Measurements from ENCODE around the gene LHFPL6.

The LHFPL6 gene

GRCh38 chr13:39509616-39510315, 93.2 kb downstream of the LHFPL6 start:
- no peak for DNase-seq

DNA sequence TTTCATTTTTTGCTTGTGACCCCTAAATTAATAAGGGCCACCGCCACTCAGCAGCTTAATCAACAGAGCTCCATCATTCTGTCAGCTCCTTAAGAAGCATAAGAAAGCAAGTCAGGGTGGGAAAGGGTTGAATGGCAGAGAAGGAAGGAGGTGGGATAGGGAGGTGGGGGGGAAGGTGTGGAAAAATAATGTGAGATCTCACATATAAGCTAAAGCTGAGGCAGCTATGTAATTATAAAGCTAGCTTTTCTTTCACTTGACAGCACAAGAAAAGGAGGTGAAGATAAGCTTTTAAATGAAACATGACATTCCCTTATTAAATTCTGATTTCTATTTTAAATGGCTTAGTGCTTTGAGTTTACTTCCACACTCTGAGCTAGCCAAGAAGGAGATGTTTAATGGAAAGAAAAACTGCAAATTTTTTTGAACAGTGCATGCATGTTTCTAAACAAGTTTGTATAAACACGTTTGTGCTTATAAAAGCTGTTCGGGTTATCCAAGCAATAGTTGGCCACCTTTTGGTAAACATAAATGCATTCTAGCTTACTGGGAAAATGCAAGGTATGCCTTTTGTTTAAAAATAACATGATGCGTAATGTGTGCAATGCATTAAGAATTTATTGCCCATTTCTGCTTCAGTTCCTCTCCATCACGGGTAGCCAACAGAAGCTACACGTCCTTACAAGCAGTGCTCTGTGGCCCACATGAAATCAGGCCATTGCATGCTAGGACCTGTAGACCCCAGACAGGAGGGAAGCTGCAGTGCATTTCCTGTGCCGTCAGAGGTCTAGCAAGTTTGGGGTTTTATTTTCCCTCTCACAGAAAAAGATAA, 96.2 kb downstream of the LHFPL6 start:
- no peak for DNase-seq

- DNase-seq: no peak
These were observed 97.8 kb downstream of the LHFPL6 start for GRCh38 chr13:39505151-39505550.

- no peak for DNase-seq
These were observed 99.9 kb downstream of the LHFPL6 start for GRCh38 chr13:39503048-39503447.

DNA sequence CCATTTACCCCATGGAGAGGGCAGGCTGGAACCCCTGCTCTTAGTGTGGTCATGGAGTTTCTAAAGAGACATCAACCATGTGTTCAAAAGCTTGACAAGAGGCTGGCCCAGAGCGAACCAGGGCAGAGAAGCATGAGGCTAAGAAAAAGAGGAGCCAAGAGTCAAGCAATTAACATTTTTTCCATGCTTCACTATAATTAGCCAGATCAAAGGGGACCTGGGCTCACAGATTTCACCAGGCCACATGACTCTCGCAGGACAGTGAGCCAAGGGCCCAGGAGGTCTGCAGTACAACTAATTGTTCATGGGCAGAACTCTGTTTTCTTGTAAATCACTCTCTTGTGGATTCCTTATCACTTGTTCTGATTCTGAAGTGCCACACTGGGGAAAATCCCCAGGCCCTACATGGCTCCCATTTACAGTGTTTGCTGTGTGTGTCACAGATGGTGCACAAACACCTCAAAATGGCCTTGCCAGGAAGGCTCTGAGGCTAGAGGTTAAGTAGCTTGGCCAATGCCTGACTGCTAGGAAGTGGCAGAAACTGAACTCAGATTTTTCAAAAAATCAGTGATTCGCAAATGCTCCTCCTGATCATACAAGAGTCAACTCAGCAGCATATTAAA, 101.2 kb downstream of the LHFPL6 start:
- no peak for DNase-seq

DNA sequence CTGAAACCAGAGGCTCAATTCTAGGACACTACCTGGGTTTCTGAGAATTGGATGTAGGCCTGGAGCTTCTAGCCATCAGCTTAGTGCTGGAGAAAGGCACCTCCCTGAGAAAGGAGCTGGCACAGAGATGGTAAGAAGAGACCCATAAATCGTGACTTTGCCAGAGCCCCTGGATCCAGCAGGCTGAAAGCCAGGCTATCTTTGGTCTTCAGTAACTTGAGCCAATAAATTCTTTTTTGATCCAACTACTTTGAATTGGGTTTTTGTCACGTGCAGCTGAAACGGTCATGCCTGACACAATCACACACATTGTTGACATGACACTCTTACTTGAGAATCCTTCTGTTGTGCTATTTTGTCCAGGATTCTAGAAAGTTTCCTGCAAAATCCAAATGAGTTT, 103.4 kb downstream of the LHFPL6 start:
- DNase-seq: no peak

GRCh38 chr13:39498471-39499114, 104.4 kb downstream of the LHFPL6 start:
- no peak for DNase-seq

DNA sequence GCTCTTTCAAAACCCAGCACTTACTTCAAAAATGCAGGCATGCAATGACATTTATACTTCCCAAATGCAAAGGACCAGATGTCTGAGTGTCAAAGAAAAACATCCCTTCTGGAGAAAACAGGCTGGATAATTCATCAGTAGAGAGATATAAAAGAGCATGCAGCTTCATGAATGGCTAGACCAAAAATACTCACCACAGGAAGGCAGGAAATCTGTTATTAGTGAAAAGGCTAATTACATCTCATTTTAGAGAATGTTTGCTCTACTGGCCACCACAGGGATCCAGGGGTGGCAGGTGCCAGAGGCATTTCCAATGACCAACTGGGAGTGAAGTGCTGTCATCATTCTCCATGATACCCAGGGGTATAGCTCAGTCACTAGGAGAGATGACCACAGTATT, 106.5 kb downstream of the LHFPL6 start:
- DNase-seq: no peak

GRCh38 chr13:39494633-39495032, 108.4 kb downstream of the LHFPL6 start:
- DNase-seq: no peak

DNA sequence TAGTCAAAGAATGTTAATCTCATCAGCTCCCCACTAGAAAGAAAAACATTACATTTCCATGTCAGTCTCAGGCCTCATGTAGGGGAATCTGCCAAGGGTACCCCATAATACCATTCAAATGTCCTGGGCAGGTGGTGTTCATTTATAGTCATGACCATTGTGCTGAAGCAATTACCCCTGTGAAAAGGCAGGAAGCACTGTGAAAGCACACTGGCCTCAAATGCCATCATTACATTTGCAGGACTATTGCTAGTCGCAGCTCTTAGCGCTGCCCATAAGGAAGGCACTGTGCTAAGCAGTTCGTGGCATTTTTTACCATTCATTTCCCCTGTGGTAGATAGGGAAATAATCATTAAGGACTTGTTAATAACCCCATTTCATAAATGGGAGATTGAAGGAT, 109.0 kb downstream of the LHFPL6 start:
- DNase-seq: no peak

GRCh38 chr13:39490136-39490535, 112.9 kb downstream of the LHFPL6 start:
- no peak for DNase-seq

GRCh38 chr13:39486758-39487157, 116.2 kb downstream of the LHFPL6 start:
- no peak for DNase-seq

GRCh38 chr13:39485314-39485700, 117.7 kb downstream of the LHFPL6 start:
- DNase-seq: no peak

- no peak for DNase-seq
These were observed 118.3 kb downstream of the LHFPL6 start for GRCh38 chr13:39484506-39485313.

GRCh38 chr13:39483326-39483725, 119.7 kb downstream of the LHFPL6 start:
- DNase-seq: no peak

DNA sequence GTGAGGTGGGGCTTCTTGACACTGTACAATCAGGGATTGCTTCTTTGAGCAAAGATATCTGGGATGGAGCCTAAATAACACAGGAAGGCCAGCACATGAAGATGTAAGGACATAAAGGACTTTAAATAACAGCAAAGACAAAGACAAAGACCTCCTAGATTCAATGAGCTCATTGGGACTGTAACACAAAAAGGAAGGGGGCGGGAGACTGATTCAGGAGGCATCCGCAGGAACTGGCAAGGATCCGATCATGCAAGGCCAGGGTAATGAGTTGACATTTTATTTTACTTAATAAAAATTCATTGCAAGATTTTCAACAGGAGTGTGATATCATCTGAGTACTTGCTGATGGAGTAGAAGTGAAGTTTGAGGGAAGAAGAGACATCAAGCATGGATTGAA, 121.5 kb downstream of the LHFPL6 start:
- DNase-seq: no peak

DNA sequence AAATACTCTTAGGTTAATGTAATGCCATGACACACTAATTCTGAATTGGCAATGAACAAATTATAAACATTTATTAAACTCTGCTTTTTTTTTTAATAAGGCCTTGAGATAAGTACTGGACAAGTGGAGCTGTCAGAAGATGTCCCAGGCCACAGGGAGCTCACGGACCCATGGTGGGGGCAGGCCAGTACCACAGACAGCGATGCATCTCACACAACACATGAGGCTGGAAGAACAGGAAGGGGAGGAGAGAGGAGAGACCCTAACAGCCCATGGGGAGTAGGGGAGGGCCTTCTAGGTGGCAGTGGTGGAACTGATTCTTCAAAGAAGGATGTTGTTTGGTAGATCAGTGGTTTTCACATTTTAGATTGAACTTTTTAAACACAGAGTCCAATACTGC, 128.4 kb downstream of the LHFPL6 start:
- no peak for DNase-seq

- no peak for DNase-seq
These were observed 133.3 kb downstream of the LHFPL6 start for GRCh38 chr13:39469676-39470075.

GRCh38 chr13:39468306-39468705, 134.7 kb downstream of the LHFPL6 start:
- no peak for DNase-seq

- no peak for DNase-seq
These were observed 139.4 kb downstream of the LHFPL6 start for GRCh38 chr13:39463611-39464010.

GRCh38 chr13:39462906-39463305, 140.1 kb downstream of the LHFPL6 start:
- no peak for DNase-seq

- DNase-seq: no peak
These were observed 140.6 kb downstream of the LHFPL6 start for GRCh38 chr13:39462428-39462827.
